ENCODE data around the gene KCTD2.

Gene KCTD2

DNA sequence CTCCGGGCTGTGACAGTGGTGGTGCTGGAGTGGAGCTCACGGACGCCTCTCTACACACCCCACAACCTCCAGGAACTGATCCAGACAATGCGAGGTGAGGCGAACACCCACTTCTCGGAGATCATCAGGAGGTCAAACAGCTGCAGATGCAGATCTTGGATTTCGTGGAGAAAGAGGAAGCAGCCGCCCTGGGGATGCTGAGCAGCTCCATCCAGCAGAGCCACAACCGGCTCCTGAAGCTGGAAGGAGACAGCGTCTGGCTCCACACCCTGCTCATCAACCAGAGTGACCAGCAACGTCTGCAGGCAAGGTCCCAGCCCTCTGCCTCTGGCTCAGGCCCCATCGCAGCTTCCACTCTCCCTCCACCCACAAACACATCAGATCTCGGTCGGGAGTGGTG lies 27.5 kb downstream of the KCTD2 start:
- no peak for DNase-seq (ENCODE audit: insufficient read length, low spot score)
- FAIRE-seq: no peak

DNA sequence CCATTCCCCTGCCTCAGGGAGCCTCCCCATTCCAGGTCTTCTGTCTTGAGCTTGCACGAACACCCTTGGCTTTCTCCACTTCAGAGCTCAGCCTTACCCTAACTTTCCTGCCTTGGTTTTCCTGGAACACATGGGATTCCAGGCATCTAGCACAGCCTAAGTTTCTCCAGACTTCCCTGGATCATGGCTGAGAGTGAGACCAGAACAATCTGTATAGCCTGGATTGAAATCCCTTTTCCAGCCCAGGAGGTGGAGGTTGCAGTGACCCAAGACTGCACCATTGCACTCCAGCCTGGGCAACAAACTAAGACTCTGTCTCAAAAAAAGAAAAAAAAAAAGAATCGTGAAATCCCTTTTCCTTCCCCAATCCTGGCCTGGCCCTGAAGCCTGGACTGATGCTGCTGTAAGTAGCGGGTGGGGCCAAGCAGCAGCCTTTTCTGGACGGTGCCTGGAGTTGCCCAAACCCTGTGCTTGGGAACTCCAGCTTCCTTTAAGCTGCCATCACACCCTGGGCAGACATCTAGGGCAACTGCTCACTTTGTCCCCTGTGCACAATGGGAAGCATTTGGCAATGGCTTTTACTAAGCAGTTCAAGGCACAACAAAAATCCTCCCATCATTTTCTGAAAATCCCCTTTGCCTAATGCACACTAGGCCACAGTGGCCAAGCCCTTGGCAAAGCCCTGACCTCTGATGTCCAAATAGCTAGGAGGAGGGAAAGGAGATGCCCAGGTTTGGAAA lies 28.7 kb downstream of the KCTD2 start:
- FAIRE-seq (no peak), DNase-seq (ENCODE audit: insufficient read length, low spot score) (no peak)

DNA sequence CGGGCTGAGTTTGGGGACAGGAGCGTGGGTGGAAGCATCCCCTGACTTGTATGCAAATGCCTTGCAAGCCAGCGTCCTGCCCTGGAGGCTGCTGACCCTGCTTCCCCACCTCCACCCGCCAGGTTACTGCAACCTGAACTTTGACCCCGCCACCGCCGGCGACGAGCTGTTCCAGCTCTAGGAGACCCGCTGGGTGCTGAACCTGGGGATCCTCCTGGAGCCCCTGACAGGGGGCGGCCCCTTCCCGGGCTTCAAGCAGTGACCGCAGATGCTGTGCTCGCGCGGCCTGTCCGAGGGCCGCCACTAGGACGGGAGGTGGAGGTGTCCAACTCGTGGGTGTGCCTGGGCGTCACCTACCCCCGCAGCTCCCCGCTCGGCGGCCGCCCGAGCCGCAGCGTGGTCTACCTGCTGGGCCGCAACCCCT lies 30.1 kb downstream of the KCTD2 start:
- FAIRE-seq: no peak
- DNase-seq (ENCODE audit: insufficient read length, low spot score): no peak

GRCh38 chr17:75077496-75078283 lies 30.7 kb downstream of the KCTD2 start:
- FAIRE-seq (peak; percentile 70), DNase-seq (ENCODE audit: insufficient read length, low spot score) (peak; percentile 76)

DNA sequence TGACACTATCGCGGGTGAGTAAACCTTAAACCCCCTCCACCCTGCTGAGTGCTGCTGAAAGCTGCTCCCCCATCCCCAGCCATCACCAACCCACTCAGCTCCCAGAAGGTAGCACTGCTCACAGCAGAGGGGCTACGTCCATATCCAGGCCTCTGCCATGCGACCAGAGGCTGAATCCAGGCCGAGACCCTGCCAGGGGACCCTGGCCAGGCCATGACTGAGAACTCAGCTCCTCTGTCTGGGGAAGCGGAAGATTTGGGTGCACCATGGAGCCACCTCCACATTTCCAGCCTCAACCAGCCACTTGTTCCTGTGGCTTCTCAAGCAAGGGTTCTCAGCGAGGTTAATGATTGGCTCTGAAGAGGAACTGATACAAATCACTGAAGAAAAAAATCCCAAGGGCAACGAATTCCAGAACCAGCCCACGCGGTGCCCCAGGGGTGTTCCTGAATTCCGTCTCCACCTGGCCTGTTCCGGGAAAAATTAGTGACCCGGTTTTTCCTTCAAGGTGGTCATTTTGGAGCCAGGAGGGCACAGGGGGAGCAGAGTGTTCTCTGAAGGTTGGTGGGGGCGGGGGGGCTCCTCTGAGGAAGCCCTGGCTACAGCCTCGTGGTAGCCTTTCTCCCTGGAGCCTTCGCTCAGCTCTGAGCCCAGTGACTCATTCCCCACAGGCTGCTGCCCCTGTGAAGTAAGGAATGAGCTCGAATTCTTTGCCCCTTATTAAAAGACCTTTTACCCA lies 31.4 kb downstream of the KCTD2 start:
- FAIRE-seq (peak; percentile 94), DNase-seq (ENCODE audit: insufficient read length, low spot score) (peak; percentile 70)

- peak; percentile 48 for FAIRE-seq
- no peak for DNase-seq (ENCODE audit: insufficient read length, low spot score)
These were observed 32.0 kb downstream of the KCTD2 start for GRCh38 chr17:75079023-75079373.

DNA sequence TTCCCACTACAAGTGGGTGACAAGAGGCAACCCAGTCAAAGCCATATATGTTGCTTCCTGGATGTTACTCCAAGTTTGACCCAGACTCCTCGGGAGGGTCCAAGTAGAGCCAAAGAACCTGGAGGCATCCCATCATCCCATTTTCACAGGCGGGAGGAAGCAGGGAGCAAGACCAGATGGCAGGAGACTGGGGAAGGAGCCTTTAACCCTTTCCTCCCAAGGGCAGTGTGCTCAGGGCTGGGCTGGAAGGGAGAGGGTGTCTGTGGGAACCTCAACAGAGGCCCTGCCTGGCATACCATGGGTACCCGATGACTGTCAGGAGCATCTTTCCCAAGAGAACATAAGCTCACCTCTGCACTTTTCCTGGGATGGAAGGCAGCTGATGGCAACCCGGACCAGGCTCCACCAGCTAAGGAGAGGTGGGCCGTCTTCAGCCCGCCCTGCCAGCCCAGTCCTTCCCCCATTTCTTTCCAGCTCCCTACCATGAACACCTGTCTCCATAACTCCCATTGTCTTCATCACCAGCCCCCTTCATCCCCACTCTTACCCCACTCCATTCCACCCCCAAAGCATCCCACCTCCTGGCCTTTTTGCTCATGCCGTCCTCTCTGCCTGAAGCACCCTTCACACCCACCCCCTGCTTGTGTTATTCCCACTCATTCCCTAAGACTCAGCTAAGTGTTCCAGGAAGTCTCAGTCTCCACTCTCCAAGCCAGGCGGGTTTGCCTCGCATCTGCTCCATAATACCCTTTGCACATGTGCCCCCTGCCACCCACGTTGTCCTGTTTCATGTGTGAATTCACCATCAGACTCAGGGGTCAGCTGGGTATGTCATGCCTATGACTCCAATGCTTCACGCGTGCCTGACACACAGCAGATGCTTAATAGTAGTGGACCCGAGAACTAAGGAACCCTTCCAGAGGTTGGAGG lies 34.9 kb downstream of the KCTD2 start:
- FAIRE-seq (no peak), DNase-seq (ENCODE audit: insufficient read length, low spot score) (no peak)

GRCh38 chr17:75082683-75083082 lies 35.7 kb downstream of the KCTD2 start:
- FAIRE-seq (no peak), DNase-seq (ENCODE audit: insufficient read length, low spot score) (no peak)

- DNase-seq (ENCODE audit: insufficient read length, low spot score) (no peak), FAIRE-seq (no peak)
These were observed 37.1 kb downstream of the KCTD2 start for GRCh38 chr17:75084039-75084660.

DNA sequence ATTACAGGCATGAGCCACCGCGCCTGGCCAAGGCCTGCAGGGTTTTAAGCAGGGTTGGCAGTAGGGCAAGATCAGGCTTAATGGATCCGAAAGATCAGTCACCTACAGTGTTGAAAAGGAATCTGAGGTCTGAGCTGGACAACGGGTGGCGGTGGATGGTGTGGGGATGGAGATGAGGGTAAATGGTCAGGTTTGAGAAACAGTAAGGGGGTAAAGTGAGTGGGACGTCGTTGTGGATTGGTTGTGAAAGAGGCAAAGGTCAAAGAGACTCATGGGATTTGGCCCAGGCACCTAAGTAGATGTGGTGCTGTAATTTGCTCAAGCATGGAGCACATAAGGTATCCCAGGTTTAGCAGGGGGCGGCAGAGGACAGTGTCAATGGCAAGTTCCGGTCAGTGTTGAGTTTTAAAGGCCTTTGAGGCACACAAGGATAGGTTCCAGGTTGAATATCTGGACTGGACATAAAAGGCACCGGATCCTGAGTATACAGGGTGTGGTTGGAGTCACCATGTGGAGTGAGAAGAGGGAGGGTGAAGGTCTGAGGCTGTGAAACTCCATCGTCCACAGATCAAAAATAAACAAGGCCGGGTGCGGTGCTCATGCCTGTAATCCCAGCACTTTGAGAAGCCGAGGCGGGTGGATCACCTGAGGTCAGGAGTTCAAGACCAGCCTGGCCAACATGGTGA lies 39.6 kb downstream of the KCTD2 start:
- DNase-seq (ENCODE audit: insufficient read length, low spot score): no peak
- FAIRE-seq: no peak

- no peak for DNase-seq (ENCODE audit: insufficient read length, low spot score)
- FAIRE-seq: no peak
These were observed 40.1 kb downstream of the KCTD2 start for GRCh38 chr17:75087182-75087557.

DNA sequence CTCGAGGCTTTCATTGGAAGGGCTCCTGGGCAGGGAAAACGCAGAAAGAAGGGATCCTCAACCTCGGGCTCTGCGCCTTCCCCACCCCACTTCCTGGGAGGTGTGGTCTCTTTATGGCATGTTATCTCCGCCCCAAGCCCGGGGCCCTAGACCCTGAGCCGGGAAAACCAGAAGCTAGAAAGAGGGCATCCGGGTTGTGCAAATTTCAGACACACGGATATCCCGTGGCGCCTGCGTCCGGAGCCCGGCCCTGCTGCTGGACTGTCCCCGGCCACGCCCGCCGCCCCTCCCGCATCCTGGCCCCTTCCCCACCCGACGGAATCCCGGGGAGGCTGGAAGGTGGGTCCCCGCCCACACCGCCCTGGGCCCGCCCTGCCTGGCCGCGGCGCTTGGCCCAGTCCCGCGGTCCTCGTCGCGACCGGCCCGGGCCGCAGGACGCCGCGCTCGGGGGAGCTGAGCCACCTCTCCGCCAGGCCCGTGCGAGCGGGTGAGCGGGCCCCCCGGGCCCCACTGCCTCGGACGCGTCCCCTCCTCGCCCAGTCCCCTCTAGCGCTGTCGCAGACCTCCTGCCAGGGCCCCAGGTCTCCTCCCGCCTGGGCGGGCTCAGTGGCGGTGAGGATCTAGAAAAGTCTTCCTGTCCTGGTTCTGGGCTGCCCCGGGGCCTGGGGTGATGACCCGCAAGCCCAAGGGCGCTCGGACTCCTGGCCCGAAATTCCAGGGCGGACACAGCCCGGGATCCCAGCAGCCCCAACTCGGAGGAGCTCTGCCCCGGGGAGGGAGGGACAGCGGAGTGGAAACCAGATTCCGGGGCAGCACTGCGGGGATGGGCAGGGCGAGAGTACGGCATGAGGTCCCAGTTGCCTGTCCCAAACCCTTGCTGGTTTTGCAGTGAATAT lies 40.8 kb downstream of the KCTD2 start, which contains the start of gene SLC16A5:
Gene SLC16A5 (plus strand): TSS at position 397 of the 896 bp plus-strand sequence. CDS start 5,683 bp downstream, outside the sequence.
- FAIRE-seq (peak; percentile 74), DNase-seq (ENCODE audit: insufficient read length, low spot score) (peak; percentile 57)

DNA sequence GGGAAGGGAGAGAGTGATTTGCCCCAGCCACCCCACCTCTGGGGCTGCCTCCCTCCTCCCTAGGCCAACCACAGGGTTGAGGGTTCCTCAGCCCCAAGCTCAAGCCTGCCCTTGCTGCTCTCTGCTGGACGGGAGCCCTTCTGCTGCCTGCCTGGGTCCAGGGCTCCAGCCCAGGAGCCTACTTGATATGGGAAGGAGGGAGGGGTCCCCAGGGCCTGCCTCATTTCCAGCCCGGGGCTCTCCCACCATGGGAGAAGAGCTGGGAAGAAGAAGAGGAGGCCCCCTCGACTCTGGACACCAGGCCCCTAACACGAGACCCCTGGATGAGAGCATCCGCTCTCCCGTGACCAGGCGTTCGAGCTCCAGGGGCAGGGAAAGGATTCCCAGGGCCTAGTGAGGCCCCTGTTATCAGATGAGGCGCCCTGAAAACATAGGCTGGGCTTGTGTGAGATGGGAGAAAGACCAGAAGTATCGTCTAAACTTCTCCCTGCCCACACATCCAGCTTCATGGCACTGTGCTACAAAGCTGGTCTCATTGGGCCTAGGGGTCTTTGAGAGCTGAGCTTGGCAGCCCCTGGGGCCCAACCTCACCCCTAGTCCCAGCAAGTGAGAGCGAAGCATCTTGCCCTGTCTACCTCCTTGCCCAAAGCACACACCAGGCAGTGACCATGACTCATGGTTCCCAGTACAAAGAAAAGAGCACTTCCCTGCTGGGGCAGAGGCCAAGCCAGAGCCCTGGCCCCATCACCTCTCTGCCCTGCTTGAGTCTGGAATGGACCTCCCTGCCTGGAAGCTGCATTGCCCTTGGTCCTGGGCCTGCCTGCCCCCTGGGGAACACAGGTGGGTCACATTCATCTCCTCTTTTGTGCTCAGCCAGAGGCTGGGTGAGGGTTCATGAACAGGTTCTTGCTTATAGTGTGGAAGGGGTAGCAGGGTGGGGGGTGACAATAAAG lies 41.7 kb downstream of the KCTD2 start:
- FAIRE-seq (no peak), DNase-seq (ENCODE audit: insufficient read length, low spot score) (no peak)

DNA sequence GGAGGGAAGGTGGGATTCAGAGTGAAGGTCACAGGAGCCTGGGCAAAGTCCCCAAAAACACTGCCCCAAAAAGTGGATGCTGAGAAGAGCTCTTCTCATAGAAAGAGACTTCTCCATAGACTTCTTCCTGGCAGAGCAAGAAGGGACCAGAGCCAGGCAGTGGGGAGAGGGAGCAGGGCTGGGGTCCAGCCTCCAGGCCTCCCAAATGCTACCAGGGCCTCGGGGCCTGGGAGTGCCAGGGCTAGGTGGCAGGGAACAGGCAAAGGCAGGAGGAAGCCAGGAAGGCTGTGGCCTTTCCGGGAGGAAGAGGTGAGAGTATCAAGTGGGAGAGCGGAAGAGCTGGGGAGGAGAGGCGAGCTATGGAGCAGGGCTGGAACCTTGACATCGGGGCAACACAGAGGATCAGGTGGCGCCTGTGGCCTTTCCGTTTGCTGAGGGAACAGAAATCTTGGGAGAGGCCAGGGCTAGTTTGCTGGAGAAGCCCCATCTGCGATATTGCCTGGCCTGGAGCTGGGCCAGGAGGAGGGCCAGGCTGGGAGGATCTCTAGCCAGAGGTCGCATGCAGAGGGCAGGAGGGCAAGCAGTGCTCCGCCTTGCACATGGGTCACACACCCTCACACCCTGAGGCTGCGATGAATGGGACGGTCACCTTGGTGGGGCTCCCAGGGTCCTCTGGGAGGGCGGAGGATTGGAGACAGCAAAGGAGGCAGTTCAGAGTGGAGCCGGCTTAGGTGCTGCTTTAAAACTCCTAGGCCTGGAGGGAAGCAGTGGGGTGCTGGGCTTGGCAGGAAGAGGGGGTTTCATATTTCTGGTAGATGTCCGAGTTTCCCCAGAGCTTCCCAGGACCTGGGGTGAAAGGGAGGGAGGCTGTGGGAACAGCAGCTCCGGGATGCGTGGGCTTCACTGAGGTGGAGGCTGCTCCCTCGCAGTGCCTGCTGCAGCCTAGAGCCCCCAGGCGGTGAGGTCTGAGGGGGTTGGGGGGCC lies 44.1 kb downstream of the KCTD2 start:
- no peak for FAIRE-seq
- DNase-seq (ENCODE audit: insufficient read length, low spot score): no peak

GRCh38 chr17:75091855-75092327 lies 44.9 kb downstream of the KCTD2 start:
- DNase-seq (ENCODE audit: insufficient read length, low spot score) (no peak), FAIRE-seq (no peak)
